Left kidney (tissue), 2 donors: ENCODE results near the gene WDR83. TPM values are rescaled to one million over a fixed set of nuclear protein-coding genes. Genes with fewer than 3 reads are reported as not detected.
"Not testable (repeated sequence)": the region's sequence is repeated elsewhere in the genome, so short reads cannot be mapped to it uniquely, and the experiment has no call there.

Experiments used
- DNase-seq: peaks from one replicate; pipeline ENCODE4 v3.0.0-alpha.2; 2013
- polyA plus RNA-seq: library from polyadenylated mRNA; unstranded; fragments of 120-200 nt; gene quantifications from one replicate; pipeline ENCODE4 v1.2.1, GENCODE V29; 2013; ENCODE audit not compliant: insufficient read length

The WDR83 gene
- polyA plus RNA-seq, 1 donor = 18.2 TPM

DNA sequence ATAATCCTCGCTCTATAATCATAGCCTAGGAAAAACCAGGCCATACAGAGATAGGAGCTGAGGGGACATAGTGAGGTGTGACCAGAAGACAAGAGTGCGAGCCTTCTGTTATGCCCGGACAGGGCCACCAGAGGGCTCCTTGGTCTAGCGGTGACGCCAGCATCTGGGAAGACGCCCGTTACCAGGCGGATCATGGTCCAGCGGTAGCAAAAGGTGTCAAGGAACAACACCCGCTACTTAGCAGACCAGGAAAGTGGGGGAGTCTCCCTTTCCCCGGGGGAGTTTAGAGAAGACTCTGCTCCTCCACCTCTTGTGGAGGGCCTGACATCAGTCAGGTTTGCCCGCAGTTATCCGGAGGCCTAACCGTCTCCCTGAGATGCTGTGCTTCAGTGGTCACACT is 45.5 kb downstream of the WDR83 start:
- not testable (repeated sequence) for DNase-seq

DNA sequence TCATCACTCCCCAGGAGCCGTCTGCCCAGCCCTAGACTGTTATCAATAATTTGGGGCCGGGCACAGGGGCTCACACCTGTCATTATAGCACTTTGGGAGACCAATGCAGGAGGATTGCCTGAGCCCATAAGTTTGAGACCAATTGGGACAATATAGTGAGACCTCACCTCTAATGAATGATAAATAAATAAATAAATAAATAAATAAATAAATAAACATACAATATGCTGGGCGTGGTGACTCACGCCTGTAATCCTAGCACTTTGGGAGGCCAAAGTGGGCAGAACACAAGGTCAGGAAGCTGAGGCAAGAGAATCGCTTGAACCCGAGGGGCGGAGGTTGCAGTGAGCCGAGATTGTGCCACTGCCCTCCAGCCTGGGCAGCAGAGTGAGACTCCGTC is 46.7 kb downstream of the WDR83 start:
- not testable (repeated sequence) for DNase-seq

DNA sequence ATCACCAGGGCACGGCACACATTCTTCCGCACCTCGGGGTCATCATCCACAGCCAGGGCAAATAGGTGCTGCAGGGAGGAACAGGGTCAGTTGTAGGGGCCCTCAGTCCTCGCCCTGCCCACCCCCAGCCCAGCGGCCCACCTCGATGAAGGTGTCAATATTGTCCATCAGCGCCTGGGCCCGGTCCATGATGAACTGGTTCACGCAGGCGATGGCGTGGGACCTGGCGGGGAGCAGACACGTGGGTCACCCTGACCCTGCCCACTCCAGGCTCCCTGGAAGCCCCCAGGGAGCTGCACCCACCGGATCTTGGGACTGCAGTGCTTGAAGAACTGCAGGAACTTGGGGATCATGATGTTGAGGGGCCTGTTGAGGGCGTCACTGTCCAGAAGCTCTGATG is 48.5 kb downstream of the WDR83 start:
- DNase-seq = no peak

GRCh38 chr19:12715929-12716328 is 49.3 kb downstream of the WDR83 start:
- DNase-seq = no peak

DNA sequence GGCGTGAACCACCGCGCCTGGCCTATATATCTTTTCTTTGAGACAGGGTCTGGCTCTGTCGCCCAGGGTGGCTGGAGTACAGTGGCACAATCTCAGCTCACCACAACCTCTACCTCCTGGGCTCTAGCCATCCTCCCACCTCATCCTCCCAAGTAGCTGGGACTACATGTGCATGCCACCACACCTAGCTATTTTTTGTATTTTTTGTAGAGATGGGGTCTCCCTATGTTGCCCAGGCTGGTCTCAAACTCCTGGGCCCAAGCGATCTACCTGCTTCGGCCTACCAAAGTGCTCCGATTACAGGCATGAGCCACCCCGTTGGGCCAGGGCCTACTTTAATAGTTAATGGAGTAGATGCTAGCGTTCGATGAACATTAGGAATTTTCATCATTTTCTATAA is 53.7 kb downstream of the WDR83 start:
- DNase-seq = no peak

DNA sequence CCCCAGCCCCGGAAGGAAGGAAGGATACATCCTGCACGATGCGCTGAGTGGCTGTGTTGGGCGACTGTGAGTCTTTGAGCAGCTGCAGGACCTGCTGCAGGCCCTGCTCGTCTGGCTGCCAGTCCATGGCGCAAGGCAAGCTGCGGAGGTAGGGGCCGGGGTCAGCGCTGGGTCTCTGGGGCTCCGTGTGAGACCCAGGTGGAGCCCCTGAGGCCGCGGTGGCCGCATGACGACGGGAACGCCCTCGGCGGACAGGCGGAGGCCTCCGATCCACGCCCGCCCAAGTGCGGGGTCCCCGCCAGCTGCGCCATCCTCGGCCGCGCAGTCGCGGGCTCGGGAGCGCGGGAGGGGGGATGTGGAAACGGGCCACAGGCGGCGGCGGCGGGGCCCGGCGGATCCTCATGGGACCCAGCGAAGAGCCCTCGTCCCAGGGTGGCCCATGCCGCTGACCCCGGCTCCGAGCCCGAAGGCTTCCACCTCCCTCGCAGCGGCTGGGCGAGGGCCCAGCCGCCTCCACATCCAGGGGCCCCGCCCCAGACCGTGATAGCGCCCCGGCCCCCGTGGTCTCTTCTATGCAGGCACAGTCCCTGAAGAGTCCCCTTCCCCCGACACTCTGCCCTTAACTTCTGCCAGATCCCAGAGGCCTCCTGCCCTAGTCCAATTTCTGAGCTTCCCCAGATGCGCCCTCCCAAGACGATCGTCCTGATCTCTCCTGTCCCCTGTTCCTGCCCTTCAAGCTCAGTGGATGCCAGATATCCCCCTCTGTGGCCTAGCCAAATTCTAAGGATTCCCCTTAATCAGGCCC is 54.4 kb downstream of the WDR83 start:
- DNase-seq = no peak

- DNase-seq = peak; percentile 64
Measured at GRCh38 chr19:12721656-12722565, 55.3 kb downstream of the WDR83 start.

DNA sequence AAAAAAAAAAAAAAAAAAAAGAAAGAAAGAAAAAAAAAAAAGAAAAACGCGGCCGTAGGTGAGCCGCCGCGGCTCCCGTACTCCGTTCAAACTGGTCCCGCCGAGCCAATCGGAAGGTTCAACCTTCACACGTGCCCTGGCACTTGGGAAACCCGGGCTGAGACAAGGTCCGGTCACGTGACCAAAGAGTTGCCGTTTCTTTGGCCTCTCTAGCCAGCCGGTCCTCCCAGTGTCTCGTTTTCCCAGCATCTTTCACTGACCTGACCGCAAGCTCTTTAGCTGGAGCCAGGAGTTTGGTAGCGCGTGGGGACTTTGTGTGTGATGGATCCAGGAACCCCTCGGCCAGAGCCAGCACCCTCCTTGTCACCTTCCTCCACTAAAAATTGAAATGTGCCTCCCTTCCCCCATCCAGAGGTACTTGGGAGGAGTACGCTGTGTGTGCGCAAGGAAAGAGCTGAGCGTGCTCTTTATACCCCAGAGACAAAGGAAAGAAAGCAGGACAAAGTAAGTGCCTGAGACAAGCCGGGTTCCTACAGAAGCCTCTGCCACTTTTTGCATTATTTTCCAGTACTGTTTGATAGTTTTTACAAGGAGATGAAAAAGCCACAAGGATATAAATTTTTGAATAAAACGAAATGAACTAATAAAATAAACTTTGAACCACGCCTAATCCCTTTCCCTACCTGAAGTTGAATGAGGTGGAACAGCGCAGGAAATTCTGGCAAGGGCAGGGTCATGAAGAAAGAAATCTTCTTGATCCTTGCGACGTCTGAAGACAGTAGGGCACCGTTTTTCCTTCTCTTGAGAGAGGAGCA is 56.2 kb downstream of the WDR83 start:
- peak; percentile 99 for DNase-seq

GRCh38 chr19:12723381-12723640 is 56.7 kb downstream of the WDR83 start:
- no peak for DNase-seq

GRCh38 chr19:12723641-12724426 is 57.2 kb downstream of the WDR83 start, which contains the start of gene TNPO2:
Gene TNPO2 (minus strand): TSS chr19:12723932. CDS start chr19:12720977, 2,955 bp downstream.
- DNase-seq = peak; percentile 65

Other genes with a start within 250 kb of the WDR83 start
- gene ZNF443, start 225.8 kb upstream of the WDR83 start, polyA plus RNA-seq = 14.2 TPM
- gene ZNF709, start 182.0 kb upstream of the WDR83 start, polyA plus RNA-seq = 11.0 TPM
- gene ZNF564, start 115.3 kb upstream of the WDR83 start, polyA plus RNA-seq = 13.9 TPM
- 5.7 TPM for gene ZNF490, start 56.0 kb upstream of the WDR83 start, polyA plus RNA-seq
- gene ZNF791, start 55.9 kb upstream of the WDR83 start, polyA plus RNA-seq = 28.1 TPM
- gene MAN2B1, start 65 bp upstream of the WDR83 start, polyA plus RNA-seq = 35.1 TPM
- gene DHPS, start 15.1 kb downstream of the WDR83 start, polyA plus RNA-seq = 87.9 TPM
- 1.00 TPM for gene GNG14, start 21.2 kb downstream of the WDR83 start, polyA plus RNA-seq
- 10.4 TPM for gene FBXW9, start 29.8 kb downstream of the WDR83 start, polyA plus RNA-seq
- gene TNPO2, start 57.1 kb downstream of the WDR83 start, polyA plus RNA-seq = 78.7 TPM
- 139 TPM for gene TRIR, start 67.9 kb downstream of the WDR83 start, polyA plus RNA-seq
- 74.0 TPM for gene GET3, start 70.7 kb downstream of the WDR83 start, polyA plus RNA-seq
- gene BEST2, start 85.0 kb downstream of the WDR83 start, polyA plus RNA-seq = 0.23 TPM
- gene HOOK2, start 108.7 kb downstream of the WDR83 start, polyA plus RNA-seq = 78.3 TPM
- gene JUNB, start 124.7 kb downstream of the WDR83 start, polyA plus RNA-seq = 22.7 TPM
- gene PRDX2, start 135.0 kb downstream of the WDR83 start, polyA plus RNA-seq = 274 TPM
- 5.4 TPM for gene THSD8, start 135.3 kb downstream of the WDR83 start, polyA plus RNA-seq
- 35.1 TPM for gene RNASEH2A, start 139.8 kb downstream of the WDR83 start, polyA plus RNA-seq
- 0.07 TPM for gene RTBDN, start 167.8 kb downstream of the WDR83 start, polyA plus RNA-seq
- 1.0 TPM for gene MAST1, start 171.7 kb downstream of the WDR83 start, polyA plus RNA-seq
- 9.5 TPM for gene DNASE2, start 214.6 kb downstream of the WDR83 start, polyA plus RNA-seq
- gene KLF1, start 220.4 kb downstream of the WDR83 start, polyA plus RNA-seq = 0.17 TPM
- 31.1 TPM for gene GCDH, start 224.4 kb downstream of the WDR83 start, polyA plus RNA-seq